HT1080 (cell line): ENCODE data around the gene NEDD9. TPM values are rescaled to one million over a fixed set of nuclear protein-coding genes. Genes with fewer than 3 reads are reported as not detected.

Experiments
- DNase-seq: peaks from one replicate; pipeline ENCODE4 v3.0.0-alpha.2; 2015; ENCODE audit warnings: low read depth
- total RNA-seq: library from RNA; depleted of rRNA; stranded (reverse); fragments of >200 nt; shearing (Covaris generic); gene quantifications from 2 replicates; pipeline ENCODE4 v1.2.3, GENCODE V29; 2014

NEDD9 gene
- total RNA-seq, 1 experiment from 2014 or later: 0.39 TPM

GRCh38 chr6:11218538-11219399 is 13.7 kb downstream of the NEDD9 start:
- DNase-seq: peak; percentile 58

GRCh38 chr6:11218102-11218442 is 14.4 kb downstream of the NEDD9 start:
- no peak for DNase-seq

- no peak for DNase-seq
These were observed 14.9 kb downstream of the NEDD9 start for GRCh38 chr6:11217360-11218101.

DNA sequence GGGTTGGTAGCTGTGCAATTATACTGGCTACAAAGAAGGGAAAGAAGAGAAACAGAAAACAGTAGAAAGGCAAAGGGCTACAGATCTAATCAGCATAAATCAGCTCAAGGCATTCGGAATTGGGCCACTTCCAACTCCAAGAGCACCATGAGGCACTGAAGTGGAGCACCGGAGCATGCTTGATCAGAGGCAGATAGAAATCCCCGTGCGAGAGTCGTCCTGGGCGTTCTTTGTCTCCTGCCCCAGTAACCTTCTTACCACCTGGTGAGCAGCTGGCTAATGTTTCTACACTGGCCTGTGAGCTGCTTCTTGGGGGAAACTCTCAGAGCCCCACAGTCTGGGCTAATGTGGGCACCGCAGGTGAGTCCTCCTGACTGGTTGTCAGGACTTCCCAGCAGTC is 16.7 kb downstream of the NEDD9 start:
- DNase-seq: no peak

GRCh38 chr6:11214901-11215300 is 17.6 kb downstream of the NEDD9 start:
- no peak for DNase-seq

DNA sequence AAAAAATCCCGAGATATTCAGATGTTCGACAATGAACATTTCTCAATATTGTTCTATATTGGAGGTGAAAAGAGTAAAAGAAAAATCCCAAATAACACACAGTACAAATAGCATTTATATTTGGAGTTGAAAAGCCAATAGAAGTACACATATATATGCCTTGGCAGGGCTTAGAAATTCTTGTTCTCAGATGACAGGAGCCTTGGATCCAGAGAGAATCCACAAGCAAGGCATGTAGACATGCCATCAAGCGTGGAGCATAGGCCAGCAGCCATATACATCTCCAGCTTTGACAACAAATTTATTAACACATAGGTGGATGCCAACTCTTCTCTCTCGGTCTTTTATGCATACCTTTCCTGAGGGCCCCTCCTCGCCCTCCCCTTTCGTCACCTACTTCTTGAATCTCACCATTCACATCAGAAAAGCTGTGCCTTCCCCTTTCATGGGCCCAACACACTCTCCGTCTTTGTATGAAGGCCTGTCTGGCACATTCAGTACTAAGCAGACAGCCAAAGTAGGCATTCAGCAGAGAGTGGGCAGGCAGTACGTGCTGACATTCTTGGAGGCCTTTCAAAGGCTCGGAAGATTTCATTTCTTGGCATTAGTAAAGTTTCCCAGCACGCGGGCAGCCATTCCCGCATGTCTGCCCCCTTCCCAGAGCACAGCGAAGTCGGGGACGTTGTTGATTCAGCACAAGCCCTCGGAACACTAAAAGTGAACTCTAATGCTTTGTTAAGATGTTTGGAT is 18.2 kb downstream of the NEDD9 start:
- no peak for DNase-seq

DNA sequence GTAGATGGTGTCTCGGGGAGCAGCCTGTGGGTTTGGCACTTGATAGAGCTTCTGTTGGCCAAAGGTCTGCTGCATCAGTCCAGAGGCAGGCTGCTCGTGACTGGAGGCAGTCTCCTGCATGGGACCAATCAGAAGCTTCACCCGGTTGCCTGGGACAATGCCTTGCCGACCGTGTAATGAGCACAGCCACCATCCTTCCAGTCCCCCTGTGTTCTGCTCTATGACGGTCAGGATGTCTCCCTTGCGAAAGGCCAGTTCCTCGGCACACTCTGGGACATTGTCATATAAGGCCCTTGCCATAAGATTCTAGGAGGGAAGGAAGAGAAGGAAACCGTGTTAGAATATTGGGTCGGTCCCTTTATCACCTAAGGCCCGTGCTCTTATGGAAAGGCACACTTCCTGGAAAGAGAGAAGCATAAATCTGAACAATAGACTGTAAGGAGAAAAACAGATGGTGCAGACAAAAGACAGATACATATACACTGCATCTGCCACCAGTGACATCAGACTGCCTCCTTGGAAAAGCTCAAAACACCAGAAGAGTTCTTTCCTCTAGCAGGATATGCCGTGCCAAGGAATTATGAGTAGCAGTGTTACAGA is 18.9 kb downstream of the NEDD9 start:
- DNase-seq: no peak

GRCh38 chr6:11212664-11213063 is 19.8 kb downstream of the NEDD9 start:
- no peak for DNase-seq

DNA sequence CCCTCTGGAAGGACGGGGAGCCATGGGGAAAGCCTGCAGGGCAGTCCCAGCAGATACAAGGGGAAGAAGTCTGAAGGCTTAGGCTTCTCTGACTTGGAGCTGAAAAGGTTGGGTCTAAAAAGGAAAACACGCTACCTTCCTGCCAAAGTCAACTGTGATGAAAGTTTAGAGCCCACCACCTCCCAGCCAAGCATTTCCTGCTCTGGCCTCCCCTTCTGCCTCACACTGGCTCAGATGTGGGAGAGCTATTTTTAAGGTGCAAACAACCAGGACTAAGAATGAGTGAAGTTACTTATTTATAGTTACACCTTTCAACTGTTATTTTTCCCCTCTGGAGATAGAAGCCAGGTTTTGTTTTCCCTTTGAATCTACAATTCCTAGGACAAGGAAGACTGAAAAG is 21.2 kb downstream of the NEDD9 start:
- DNase-seq: no peak

- DNase-seq: no peak
These were observed 21.9 kb downstream of the NEDD9 start for GRCh38 chr6:11210386-11211138.

- no peak for DNase-seq
These were observed 22.6 kb downstream of the NEDD9 start for GRCh38 chr6:11209906-11210305.

DNA sequence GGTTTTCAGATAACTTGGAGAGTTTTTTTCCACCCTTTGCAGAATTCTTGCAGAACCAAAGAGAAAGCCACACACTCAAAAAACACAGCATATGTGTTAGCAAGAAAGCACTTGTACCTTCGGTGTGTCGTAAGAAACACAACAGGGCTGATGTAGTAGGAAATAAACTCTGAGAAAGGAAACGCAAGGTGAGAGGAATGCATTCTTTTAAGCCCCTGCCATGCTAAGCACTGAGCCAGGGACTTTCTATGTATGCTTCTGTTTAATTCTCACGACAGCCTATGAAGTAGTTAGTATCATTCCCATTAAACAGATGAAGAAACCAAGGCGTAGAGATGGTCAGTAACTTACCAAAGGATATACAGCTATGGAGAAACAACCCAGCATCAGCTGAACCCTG is 23.1 kb downstream of the NEDD9 start:
- no peak for DNase-seq

DNA sequence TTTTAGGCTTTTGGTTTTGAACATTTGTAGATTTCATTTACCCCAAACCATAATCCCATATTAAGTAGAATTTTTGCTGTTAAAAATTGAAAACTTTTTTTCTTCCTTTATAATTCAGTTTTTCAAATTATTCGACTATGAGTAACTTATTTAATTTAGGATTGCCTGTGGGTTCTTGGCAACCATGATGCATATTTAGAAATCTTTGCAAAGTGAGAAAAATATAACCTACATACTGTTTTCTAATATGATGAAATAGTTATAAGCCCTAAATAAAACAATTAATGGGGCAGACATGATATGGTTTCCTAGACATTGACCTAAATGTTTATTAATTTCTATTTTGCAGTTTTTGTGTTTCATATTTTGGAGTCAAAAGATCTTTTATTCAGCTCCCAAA is 23.6 kb downstream of the NEDD9 start:
- no peak for DNase-seq

DNA sequence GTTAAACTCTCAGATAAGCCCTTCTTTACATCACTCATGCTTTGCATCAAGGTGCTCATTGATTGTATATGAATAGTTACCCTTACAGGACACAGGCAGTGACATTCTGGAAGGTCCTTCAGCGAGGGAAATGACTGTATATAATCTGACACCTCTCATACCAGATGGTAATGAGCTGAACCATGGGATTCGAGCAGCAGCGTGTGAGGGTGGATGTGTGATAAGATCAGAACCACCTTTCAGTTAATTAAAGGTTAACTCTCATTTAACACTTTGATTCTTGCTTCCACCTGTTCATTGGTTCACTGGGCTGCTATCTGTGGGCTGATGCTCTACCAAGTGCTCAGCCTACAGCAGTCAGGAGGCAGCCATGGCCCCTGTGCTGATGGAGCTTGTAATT is 24.2 kb downstream of the NEDD9 start:
- no peak for DNase-seq

GRCh38 chr6:11207199-11207968 is 25.1 kb downstream of the NEDD9 start:
- DNase-seq: peak; percentile 96

DNA sequence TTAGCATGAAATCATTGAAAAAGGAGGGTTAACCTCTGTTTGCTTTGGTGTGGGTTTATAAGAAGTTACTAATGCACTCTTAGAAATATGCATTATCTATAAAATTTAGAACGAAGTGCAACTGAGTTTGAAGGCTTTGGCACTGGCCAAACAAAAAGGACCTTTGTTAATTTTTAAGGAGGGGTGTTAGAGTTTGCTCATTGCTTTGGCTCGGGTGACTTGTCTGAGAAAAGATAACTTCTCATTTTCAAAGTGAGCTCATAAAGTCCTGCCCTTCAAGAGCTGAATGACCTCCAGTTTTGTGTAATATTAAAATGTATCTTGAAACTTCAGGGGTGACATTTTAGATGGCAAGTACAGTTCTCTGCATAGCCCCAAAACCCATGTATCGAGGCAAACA is 25.9 kb downstream of the NEDD9 start:
- DNase-seq: no peak

DNA sequence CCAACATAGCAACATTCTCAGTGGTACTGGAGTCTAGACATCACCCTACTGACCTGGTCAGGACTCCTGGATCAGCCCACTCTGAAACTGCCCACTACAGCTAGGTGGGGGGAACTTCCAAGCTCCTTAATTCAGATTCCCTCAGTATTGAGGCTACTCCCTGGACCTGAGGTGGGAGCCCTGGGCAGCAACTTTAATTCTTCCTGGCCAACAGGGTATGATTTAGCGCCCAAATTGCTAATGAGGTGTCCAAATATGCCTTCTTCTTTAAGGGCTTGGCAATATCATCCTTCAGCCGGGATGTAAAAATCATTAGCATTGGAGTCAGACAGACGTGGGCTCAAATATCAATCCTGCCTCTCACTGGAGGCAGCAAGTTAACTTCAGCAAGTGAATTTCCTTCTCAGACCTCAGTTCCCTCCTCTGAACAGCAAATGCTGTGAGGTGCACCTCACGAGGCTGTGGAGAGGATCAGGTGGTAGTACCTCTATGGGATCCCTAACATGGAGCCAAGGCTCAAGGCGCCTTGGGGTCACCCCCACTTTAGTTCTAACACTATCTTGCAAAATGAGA is 27.6 kb downstream of the NEDD9 start:
- no peak for DNase-seq

DNA sequence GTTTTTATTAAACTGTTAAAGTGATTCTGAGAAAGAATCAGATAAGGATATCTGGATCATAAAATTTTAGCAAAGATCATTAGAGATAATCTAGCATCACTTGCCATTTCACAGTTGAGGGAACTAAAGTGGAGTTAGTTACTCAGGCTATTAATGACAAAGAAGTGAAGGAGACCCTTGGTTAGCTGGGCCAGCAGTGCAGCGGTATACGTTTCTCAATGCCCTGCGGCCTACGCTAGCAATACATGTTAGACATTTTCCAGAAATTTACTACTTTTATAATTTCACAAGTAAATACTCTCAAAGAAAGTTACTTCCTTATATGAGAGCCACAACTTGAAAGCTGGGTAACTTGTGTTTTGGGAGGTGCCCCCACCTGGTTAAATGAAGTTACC is 28.5 kb downstream of the NEDD9 start:
- DNase-seq: no peak

DNA sequence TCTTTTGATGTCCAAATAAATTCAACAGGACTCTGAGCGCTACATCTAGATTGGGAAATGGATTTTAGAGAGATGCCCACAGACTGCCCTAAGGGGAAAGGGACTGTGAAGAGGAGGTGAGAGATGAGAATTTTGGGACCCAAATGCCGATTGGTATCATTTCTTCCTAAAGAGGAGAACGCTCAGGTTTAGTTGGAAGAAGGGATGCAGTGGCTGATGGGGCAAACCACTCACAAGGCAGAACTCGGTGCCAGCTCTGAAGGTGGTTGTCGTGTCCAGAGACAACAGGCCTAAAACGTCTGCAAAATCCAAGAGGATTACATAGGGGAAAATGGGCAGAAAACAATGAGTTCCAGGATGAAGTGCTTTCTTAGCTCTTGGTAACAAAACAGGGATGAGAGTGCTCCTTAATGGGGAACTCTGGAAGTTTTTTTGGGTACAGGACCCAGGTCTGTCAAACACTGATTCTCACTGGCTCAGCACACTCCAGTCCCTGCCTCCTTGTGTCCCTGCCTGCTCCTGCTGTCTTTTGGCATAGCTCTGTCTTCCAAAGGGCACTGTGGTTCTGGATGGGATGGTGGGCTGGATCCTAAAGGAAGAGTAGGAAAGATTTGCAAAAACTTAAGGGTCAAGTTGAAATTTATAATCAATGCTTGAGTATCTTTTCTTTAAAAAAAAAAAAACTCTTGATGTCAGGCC is 29.0 kb downstream of the NEDD9 start:
- DNase-seq: no peak
